ENCODE results near the gene KCNQ1.

Gene KCNQ1

DNA sequence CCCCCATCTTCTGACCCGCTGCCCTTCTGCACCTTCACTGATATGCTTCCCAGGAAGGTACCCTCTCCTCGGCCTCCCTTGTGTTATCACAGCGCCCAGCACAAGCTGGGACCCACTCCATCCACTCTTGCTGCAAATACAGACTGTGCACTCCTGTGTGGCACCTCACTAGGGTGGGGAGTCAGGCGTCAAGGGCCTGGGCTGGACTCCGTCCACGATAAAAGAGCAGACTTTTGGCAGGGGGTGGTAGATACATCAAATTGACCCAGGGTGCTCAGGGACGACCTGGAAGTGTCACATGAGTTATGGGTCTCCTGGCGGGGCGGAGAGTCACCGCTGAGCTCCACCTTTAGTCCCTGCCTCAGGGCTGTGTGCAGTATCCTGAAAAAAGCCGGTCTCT lies 1.4 kb upstream of the KCNQ1 start:
- DNase-seq (ENCODE audit: low read depth in 2 of 3, low spot score in 1 of 3) = no peak

DNA sequence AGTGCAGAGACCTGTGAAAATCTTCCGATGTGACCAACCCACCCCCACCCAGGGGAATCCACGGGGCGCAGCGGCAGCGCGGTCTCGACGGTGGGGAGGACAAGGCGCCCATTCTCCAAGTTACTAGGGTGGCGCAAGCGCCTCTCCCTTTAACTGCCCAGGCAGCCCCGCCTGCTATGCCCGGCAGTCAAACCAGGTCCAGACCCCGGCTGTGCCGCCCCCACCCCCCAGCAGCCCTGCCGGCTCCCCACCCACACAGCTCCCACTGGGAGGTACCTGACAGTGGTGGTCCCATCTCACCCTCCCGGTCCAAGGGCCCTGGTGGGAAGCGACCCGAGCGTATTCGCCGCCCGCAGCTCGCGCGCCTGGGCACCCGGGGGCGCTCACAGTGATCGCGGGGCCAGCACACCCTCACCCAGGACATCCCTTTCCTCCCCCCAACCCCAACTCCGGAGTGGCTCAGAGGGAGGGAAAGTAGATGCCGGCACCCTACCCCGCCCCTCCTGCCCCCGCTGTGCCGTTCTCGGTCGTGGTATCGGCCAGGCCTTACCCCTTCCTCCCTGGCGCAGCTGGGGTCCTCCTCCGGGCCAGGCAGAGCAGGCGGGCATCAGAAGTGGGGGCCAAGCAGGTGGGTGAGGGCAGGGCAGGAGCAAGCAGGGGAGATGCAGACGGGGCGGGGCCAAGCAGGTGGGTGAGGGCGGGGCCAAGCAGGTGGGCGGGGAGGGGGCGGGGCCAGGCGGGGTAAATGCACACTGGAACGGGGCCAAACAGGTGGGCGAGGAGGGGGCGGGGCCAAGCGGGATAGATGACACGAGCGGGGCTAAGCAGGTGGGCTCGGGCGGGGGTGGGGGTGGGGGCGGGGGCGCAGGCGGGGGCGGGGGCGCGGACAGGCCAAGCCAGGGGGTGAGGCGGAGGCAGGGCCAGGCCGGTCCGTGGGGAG lies 657 bp upstream of the KCNQ1 start, which contains the start of gene TRPM5:
TSS of gene TRPM5 (minus strand) at position 634 of the 940 bp plus-strand sequence. CDS start 21,478 bp downstream, outside the sequence.
- peak; percentile 56 to 80 (median 74) for DNase-seq (ENCODE audit: low read depth in 2 of 3, low spot score in 1 of 3)

DNA sequence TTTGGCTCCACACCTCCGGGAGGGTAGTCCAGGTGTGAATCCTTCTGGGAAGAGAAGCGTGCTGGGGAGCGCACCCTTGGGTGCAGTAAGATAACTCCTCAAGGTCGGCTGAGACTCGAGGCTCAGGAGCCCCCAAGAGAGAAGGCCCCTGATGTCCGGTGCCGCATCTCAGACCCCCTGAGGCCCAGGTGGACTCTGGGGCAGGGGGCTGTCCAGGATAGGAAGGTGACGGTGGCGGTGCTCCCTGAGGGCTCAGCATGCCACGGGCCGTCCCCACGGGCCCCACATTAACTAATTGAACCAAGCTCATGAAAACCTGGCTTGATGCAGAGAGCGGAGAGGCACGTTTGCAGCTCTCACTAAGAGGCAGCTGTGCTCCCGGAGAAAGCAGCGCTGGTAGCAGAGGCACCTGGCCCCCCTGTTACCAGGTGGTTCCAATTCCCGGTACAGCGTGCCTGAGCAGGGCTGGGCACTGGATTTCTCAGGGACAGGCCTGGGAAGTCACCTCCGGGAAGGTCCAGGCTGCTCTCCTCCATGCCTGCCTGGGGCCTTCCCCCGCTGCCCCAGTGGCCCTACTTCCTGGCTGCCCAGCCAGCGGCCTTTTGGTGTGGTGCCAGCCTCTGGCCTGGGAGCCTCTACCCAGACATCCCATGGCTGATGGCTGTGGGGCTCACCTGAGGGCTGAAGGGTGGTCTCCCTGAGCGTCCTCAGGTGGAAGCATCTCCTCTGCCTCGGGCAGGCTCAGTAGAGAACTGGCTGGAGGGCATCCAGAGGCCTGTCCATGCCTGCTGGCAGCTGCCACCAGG lies 1.1 kb downstream of the KCNQ1 start:
- DNase-seq (ENCODE audit: low read depth in 2 of 3, low spot score in 1 of 3) = no peak

DNA sequence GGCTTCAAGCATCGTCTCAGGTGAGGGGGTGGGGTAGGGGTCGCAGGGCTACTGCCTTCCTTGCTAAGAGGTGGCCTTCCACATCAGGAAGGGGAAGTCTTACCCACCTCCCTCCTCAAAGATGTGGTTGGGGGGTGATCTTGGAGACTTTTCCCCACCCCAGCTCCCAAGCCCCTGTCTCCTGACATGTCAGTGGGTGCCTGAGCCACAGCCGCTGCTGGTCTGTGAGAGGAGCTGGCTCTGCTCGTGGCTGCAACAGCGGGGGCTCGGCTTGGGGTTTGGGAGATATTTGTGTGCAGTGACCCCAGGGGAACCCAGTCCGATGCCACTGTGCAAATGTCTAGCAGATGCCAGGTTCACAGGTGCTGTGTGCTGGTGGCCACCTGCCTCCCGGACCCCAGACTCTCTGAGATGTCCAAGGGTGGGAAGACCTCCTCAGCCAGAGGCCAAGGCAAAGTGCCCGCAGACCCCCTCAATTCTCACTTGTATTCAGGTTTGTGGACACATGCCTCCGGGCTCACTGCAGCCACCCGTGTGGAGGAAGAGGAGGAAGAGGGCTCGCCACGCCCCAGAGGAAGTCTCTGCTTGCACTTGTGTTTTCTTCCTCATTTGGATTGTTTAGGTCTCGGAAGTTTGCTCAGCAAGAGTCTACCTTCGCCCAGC lies 1.9 kb downstream of the KCNQ1 start:
- DNase-seq (ENCODE audit: low read depth in 2 of 3, low spot score in 1 of 3) = no peak

DNA sequence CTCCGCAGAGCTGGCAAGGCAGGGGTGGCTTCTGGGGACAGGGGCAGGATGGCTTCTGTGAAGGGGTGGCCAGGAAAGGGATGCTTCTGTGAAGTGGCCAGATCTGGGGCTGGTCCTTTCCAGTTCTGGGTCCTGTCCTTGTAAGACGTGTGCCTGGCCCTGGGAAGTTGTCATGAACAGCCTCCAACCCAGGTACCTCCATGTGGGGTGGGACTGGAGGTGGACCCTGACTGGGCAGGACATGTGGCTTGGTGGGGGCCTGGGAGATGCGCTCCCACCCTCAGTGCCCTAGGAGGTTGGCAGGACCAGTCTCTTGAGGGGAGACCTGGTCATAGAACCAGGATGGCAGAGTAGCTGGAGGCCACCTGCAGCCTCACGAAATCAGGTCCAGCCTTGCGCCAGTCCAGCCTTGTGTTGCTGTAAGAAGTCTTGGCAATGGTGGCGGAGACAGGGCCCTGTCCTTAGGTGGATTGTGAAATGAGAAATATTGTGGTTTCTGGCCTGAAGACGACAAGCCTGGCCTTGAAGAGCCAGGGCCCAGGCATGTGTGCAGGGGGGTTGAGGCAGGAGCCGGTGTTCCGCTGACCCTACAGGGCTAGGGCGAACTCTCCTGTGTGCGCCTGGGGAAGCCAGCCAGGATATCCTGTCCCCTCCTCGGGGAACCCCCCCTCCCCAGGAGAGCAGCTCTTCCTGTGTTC lies 2.6 kb downstream of the KCNQ1 start:
- DNase-seq (ENCODE audit: low read depth in 2 of 3, low spot score in 1 of 3) = no peak

DNA sequence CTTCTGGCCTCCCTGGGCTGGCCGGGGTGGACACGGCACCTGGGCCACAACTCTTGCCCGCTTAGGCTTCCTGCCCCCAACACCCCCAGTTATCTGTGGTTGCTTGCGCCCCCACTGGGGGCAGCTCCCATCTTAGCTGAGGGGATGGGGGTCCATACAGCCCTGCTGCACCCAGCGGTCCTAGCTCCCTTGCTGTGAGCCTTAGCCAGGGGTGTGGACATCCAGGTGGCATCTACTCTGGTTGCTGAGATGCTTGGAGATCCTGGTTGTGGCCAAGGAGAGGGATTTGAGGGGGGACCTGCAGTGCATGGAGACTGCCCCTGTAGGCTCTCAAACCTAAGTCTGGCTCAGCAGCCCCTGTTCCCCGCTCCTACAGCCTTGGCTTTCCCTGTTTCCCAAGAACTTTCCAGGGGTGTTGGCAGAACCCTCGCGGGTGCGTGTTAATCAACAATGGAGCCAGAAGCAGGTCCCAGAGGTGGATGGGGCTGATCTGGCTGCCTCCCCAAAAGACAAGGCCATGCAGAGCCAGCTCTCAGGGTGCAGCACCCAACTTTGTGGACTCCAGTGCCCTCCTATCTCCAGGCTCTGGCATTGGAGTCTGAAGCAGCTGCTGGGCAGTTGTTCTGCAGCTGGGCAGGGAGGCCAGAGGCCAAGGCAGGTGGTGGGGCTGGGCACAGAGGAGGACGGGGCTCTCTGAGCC lies 3.3 kb downstream of the KCNQ1 start:
- DNase-seq (ENCODE audit: low read depth in 2 of 3, low spot score in 1 of 3) = no peak

DNA sequence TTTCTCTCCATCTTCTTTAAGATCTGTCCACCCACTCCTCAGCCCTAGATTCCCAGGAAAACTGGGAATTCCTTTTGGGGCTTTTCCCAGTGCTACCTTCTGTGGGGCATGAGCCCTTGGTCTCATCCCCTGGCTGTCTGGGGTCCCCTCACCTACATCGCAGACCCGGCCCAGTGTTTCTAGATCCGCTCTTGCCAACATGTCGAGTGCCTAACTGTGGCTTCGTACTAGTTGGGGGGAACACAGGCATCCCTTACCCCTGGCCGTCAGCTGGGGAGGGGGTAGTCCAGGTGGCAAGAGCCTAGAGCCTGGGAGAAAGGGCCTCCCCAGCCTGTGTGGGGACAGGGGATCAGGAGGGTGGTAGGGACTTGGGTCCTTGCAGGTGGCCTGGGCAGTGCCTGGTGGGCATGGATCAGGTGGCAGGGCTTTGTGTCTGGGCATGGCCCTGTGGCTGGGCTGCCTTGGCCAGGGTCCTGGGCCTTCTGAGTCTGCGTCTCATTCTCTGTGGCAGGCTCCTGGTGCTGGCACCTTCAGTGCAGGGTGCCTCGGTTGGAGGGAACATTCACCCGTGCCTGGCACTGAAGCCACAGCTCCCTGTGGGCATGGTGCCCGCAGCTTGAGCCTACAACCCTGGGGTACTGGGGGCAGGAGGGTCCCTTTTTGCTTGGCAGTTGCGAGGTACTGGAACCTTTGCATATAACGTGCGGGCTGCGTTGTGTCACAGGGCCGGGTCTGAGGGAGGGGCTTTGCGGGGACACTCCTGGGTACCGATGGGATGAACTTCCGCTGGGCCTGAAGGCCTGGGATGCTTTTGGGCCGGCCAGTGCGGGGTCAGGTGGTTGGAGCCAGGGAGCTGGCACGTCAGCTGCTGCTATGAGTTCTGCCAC lies 4.1 kb downstream of the KCNQ1 start:
- no peak for DNase-seq (ENCODE audit: low read depth in 2 of 3, low spot score in 1 of 3)

DNA sequence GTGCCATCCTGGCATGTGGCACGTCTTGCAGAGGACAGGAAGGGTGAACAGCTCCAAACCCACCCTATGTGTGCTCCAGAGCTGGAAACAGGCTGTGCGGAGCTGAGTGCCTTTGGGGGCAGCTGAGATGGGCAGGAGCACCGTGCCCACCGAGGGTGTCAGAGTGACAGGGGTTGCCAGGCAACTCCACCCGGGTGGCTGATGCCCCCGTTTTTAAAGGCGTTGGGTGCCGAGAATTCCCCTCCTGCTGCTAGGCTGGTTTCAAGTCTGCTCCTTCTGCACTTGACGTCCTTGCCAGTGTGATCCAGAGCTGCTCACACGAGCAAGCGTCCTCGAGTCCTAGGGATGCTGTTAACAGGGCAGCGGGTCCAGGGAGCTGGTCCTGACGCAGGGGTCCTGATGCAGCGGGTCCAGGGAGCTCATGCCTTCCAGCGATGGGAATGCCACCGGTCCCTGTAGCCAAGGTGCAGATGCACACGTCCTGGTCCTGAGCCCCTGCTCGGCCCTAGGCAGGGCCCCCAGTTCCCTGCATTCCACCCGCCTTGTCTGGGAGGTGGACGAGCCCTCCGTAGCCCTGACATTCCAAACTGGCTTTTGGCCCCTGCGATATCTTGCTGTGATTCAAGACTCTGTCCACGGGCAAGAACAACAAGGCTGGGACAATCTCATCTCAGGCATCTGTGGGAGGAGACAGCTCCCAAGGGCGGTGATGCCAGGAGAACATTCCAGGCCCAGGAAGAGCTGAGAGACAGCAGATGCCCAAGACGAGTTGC lies 4.9 kb downstream of the KCNQ1 start:
- no peak for DNase-seq (ENCODE audit: low read depth in 2 of 3, low spot score in 1 of 3)

DNA sequence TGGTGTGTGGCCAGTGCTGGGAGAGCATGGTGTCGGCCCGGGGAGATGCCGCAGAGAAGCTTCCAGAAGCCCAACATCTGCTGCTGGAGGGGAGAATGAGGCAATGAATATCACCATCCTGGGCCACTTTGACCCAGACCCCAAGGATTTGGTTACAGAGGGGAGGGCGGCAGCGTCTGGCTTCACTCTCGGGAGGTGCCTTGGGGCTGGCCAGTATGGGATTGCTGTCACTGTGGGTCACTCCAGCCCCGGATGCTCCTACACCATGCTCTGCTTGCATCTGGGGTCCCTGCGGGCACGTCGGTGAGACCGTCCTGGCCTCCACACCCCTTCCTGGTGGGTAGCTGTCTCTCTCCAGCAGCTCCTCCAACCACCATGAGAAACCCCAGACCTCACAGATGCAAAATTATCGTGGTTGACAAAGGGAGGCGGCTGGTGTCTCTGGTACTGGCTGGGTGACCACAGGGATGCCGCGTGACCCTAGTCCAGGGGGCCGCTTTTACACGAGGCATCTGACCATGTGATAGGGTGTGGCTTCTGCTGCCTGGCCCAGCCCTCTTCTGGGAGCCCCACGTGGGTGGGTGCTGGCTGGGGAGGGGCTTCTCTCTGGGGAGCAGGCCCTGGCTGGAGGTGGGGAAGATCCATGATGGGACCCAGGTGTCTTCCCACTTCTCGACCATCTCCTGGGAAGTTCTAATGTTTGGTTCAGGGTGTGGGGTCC lies 5.7 kb downstream of the KCNQ1 start:
- no peak for DNase-seq (ENCODE audit: low read depth in 2 of 3, low spot score in 1 of 3)

DNA sequence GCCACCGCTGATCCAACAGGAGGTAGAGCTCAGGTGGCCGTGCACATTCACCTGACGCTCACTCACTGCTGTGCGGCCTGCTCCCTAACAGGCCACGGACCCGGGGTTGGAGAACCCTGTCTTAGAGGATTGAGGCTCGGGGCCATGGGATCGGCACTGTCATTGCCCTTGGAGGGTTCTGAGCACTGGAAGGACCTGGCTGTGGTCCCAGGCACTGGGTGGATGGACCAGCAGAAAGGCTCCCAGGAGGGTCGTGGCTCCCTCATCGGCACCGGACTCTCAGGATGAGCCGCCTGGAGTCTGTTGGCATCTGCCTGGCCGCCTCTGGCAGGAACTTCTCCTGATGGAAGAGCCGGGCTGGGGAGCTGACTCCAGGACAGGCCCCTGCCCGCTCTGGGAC lies 6.5 kb downstream of the KCNQ1 start:
- no peak for DNase-seq (ENCODE audit: low read depth in 2 of 3, low spot score in 1 of 3)

DNA sequence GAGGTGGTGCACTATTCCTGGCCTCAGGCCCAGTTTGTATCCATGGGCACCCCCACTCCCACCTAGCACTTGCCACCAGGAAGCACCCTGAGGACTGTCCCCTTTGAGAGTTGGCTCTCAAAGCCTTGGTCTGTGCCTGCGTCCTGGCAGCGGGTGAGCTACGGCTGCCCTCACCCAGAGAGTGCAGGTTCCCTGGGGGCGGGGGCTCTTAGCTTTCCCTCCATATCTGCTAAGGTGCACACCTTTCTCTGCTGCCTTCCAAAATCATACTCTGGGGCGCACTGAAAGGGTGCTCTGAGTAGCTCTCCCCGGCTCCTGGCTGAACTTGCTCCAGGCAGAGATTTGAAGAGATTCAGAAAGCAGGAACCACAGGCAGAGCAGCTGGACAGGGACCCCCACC lies 7.1 kb downstream of the KCNQ1 start:
- no peak for DNase-seq (ENCODE audit: low read depth in 2 of 3, low spot score in 1 of 3)

DNA sequence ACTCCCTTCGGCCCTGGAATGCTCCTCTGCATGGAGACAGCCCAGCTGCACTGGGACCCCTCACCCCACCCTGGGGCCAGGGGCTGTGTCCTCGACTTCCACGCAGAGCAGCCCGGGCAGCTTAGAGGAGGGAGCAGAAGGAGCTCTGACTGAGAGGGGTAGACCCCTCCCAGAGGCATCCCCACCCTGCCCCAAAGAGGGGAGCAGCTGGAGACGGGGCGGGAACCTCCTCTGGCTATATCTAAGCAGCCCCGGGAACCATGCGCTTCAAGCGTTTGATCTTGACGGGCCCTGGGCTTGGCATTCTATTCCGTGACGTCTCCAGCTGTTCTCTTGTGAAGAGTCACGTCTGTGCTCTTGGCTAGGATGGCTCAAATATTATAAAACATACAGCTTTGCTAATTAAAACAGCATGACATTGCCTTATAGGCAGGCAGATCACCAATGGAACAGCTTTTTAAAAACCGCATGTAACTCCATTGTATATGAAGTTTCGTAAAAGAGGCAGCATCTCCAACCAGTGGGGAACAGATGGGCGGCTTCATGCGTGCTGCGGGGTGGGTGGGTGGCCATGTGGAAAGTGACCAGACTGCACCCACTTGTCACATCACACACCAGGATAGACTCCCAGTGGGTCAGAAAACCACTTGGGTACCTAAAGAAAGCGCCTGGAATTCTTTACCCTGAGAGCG lies 7.7 kb downstream of the KCNQ1 start:
- no peak for DNase-seq (ENCODE audit: low read depth in 2 of 3, low spot score in 1 of 3)

DNA sequence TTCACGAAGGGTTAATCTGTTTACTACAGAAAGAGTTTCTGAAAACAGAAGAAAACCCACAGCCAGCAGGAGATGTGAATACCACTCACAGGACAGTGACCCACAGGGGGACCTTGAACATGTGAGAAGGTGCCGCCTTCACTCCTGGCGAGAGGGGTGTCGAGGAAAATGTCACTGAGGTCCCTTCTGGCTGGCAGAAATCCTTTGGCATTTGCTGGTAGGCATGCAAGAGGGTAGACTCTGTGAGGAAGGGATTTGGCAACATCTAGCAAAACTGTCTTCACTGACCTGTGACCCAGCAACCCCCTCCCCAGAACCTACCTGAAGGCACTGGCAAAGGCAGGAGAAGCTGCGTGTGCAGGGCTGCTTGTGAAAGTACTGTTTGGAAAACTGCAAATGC lies 8.6 kb downstream of the KCNQ1 start:
- DNase-seq (ENCODE audit: low read depth in 2 of 3, low spot score in 1 of 3) = no peak

DNA sequence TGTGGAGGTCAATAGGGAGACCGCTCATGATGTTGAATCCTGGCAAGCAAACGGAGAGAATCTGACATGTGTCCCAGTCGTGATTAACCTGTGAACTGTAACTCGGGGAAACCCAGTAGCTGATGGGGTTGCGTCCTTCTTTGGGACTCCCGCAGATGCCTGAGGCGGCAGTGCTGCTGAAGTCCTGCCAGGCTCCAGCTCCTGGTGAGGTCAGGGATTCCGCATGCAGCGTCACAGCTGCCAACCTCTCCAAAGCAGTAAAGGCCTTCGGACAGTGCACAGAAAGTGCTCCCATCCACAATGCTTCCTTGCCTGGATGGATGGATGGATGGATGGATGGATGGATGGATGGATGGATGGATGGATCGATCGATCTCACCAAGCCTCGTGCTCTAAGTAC lies 13.5 kb downstream of the KCNQ1 start:
- no peak for DNase-seq (ENCODE audit: low read depth in 2 of 3, low spot score in 1 of 3)

DNA sequence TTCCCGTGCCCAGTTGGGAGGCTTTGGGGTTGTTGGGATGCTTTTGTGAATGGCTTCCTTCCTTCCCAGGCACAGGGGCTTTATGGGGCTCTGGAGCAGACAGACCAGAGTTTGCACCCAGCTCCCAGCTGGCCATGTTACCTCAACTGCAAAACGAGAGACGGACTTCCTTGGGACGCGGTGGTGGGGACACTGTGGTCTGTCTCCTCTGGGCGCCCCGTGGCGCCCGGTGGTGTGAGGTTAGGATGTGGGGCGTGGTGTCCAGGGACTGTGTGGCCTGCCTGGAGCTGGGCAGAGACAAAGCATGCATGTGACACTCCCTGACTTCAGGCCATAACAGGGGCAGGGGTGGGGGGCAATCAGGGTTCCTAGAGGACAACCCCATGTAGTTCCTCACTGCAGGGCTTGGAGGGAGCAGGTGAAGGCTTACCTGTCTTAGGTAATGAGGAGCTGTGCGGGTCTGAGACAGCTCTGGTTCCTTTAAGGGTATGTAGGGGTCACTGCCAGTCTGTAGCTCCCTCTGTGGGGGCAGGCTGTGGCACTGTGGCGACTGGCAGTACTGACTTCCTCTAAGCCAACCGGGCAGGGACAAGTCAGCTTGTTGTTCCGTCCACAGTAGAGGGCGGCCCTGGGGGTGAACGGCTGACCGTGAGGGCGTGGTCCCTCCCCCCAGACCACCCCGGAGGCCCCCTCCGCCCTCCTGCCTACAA lies 14.4 kb downstream of the KCNQ1 start:
- no peak for DNase-seq (ENCODE audit: low read depth in 2 of 3, low spot score in 1 of 3)

DNA sequence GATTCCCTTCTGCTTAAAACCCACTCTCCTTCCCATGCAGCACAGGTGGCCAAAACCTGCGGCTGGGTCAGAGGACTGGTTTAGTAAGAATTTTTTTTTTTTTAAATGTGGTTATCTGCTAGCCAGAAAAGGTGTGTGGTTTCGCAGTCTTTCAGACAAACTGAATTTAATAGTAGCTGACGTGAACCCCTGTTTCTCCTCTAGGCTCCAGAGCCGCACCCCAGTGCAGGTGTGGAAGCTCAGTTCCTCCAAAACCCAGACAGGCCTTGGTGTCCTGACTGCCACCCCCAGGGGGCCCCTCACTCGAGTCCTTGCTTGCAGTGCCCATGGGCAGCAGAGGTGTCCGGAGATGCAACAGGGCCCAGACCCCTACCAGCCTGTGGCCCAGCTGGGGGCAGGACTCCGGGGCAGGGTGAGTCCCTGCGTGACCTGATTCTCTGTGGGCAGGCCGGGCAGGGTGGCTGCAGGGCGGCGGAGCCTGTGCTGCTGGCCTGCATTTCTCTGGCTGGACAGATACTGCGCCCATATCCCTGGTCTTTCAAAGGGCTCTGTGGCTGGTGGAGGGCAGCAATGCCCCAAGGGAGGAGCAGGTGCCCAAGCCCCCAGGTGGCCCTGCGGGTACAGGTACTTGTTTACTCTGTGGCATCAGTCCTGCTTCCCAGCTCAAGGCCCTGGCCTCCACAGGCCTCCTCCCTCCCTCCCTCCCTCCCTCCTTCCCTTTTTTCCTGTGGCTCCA lies 15.2 kb downstream of the KCNQ1 start:
- DNase-seq (ENCODE audit: low read depth in 2 of 3, low spot score in 1 of 3) = no peak
